ENCODE data around the gene RABGGTA.

- TF ChIP-seq EZH2 (IDR thresholded peaks at IDR 0.05; ENCODE audit: low read depth, unreplicated experiment), result no peak
- TF ChIP-seq CTCF (conservative IDR thresholded peaks at IDR 0.05; ENCODE audit: low read depth in 2 of 2), result no peak
- no peak for TF ChIP-seq ETS1 (IDR thresholded peaks at IDR 0.05)
- TF ChIP-seq POLR2AphosphoS5 (IDR thresholded peaks at IDR 0.05; ENCODE audit: low read depth), result no peak
- no peak for TF ChIP-seq STAT1 (IDR thresholded peaks at IDR 0.05; ENCODE audit: unreplicated experiment)
- TF ChIP-seq ZNF114 (CRISPR knock-in tag; IDR thresholded peaks at IDR 0.05), result no peak
- TF ChIP-seq REST (IDR thresholded peaks at IDR 0.05; ENCODE audit: unreplicated experiment), result no peak
- no peak for TF ChIP-seq EZH2phosphoT487 (IDR thresholded peaks at IDR 0.05; ENCODE audit: unreplicated experiment)
- TF ChIP-seq NANOG (IDR thresholded peaks at IDR 0.05; ENCODE audit: borderline replicate concordance), result no peak
- TF ChIP-seq JUNB (IDR thresholded peaks at IDR 0.05; ENCODE audit: unreplicated experiment), result no peak
- TF ChIP-seq CREB1 (CRISPR knock-in tag; IDR thresholded peaks at IDR 0.05; ENCODE audit: low read depth), result no peak
- no peak for TF ChIP-seq ZNF331 (CRISPR knock-in tag; IDR thresholded peaks at IDR 0.05; ENCODE audit: low read depth)
- TF ChIP-seq ZNF462 (CRISPR knock-in tag; IDR thresholded peaks at IDR 0.05), result no peak
These were observed 19.3 kb upstream of the RABGGTA start for GRCh38 chr14:24290746-24291145.

All from GM23338 (cell line).